Activated B cell treated with CpG ODN at 0.5 μM for 24 hours (primary cell): ENCODE results near the gene LDAH. TPM values are rescaled to one million over a fixed set of nuclear protein-coding genes. Genes with fewer than 3 reads are reported as not detected.

Experiments used
- ATAC-seq: fragments of 200-7000 bp; cut with Tn5 transposase; one replicate; pipeline ENCODE4 v1.10.0; 2021; ENCODE audit warnings: low read depth, mild to moderate bottlenecking, moderate library complexity
- CTCF ChIA-PET: fragments of 350-600 bp; sonication (Branson Sonifier 250); formaldehyde crosslinking; loops from one replicate; lab custom pipeline; 2021; ENCODE audit warnings: antibody characterized with exemption; lab: Charles Lee
- POLR2A ChIA-PET: fragments of 350-600 bp; sonication (Branson Sonifier 250); formaldehyde crosslinking; loops from one replicate; lab custom pipeline; 2021; ENCODE audit warnings: antibody characterized with exemption; lab: Charles Lee
- DNase-seq: peaks from one replicate; pipeline ENCODE4 v3.0.0; 2022
- H3K27ac Mint-ChIP-seq: one replicate; pipeline ENCODE4 v1.8.0; 2020; ENCODE audit warnings: mixed read lengths
- H3K27me3 Mint-ChIP-seq: one replicate; pipeline ENCODE4 v1.8.0; 2021; ENCODE audit warnings: mixed read lengths
- H3K36me3 Mint-ChIP-seq: one replicate; pipeline ENCODE4 v1.8.0; 2021; ENCODE audit warnings: low read depth, mixed read lengths
- H3K4me1 Mint-ChIP-seq: one replicate; pipeline ENCODE4 v1.8.0; 2021; ENCODE audit warnings: mixed read lengths
- H3K4me3 Mint-ChIP-seq: one replicate; pipeline ENCODE4 v1.8.0; 2020; ENCODE audit warnings: mild to moderate bottlenecking, mixed read lengths
- H3K9me3 Mint-ChIP-seq: one replicate; pipeline ENCODE4 v1.8.0; 2020; ENCODE audit warnings: mixed read lengths
- intact Hi-C: fragments of 100-400 bp; cut with micrococcal nuclease; formaldehyde crosslinking; loops from one replicate; pipeline ENCODE4 v1.15.1; 2024
- total RNA-seq: library from RNA; stranded (reverse); gene quantifications from 2 replicates; pipeline ENCODE4 v1.2.3, GENCODE V29; 2022
- TF ChIP-seq, protein P1 (sequence below): fragments of 200-600 bp; IDR thresholded peaks from one replicate; pipeline ENCODE4 v1.8.0; 2022; ENCODE audit warnings: antibody characterized with exemption, mild to moderate bottlenecking

The LDAH gene
- total RNA-seq, 1 donor from 2014 or later: 31.2 TPM

- ChIA-PET CTCF (interaction anchor here (1.0 to 5.2 kb wide), 5 partner anchors 97 to 230 kb away, joined by 3 to 57 read pairs (median 6); partner anchors contain the start of gene RHOB), POLR2A (no interaction called here)
- no peak overlapping the region for H3K27ac Mint-ChIP-seq
- DNase-seq (no peak), ATAC-seq (no peak)
- H3K36me3 Mint-ChIP-seq: peaks cover 76% of the 10 kb centered on the region
- H3K9me3 Mint-ChIP-seq: no peaks in the 10 kb centered on the region
- intact Hi-C loops: no loop called here
- TF ChIP-seq, protein P1, sequence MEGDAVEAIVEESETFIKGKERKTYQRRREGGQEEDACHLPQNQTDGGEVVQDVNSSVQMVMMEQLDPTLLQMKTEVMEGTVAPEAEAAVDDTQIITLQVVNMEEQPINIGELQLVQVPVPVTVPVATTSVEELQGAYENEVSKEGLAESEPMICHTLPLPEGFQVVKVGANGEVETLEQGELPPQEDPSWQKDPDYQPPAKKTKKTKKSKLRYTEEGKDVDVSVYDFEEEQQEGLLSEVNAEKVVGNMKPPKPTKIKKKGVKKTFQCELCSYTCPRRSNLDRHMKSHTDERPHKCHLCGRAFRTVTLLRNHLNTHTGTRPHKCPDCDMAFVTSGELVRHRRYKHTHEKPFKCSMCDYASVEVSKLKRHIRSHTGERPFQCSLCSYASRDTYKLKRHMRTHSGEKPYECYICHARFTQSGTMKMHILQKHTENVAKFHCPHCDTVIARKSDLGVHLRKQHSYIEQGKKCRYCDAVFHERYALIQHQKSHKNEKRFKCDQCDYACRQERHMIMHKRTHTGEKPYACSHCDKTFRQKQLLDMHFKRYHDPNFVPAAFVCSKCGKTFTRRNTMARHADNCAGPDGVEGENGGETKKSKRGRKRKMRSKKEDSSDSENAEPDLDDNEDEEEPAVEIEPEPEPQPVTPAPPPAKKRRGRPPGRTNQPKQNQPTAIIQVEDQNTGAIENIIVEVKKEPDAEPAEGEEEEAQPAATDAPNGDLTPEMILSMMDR: no peak
- H3K27me3 Mint-ChIP-seq: no peaks in the 10 kb centered on the region
- peaks cover 3% of the 10 kb centered on the region for H3K4me1 Mint-ChIP-seq
- no peak overlapping the region for H3K4me3 Mint-ChIP-seq
Observed at GRCh38 chr2:20640411-20641122, 182.3 kb downstream of the LDAH start.

DNA sequence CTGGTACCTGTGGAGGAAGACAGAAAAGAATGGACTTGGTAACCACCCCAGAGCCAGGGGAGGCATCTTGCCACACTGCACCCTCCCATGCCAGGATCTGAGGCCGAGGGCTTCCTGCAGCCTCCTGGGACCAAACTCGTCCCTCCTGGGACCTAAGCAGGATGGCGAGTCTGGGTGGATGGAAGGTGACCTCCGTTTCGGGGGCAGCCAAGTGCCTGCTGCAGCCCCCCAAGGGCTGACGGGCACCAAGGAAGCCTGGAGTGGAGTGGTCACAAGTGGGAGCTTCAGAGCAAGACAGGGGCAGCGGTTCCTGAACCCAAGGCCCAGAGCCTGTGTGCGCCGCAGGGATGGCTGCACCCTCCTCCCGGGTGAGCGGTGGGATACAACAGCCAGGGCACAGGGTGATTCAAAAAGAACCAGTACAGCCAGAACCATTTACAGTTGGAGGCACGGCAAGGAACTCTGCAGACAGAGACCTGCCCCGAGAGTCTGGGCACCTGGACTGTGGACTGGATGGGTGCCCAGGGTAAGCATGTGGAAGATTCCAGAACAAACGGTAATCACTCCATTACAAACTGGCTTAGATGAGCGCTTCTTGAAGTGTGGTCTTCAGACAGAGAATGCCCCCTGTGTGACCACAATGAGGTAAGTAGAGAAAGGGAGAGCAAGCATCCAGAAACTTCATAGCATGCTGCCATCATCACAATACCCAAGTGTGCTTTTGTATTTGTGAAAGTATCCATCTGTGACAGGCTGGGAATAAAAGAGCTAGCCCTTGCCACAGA is 184.1 kb downstream of the LDAH start:
- peaks cover 6% of the 10 kb centered on the region for H3K4me1 Mint-ChIP-seq
- intact Hi-C loops: loop anchor here (5.0 kb wide), 1 partner anchor 682 kb away; no protein-coding TSS in a partner anchor
- no peak overlapping the region for H3K4me3 Mint-ChIP-seq
- H3K36me3 Mint-ChIP-seq: peaks cover 66% of the 10 kb centered on the region
- no peak overlapping the region for H3K27ac Mint-ChIP-seq
- ATAC-seq (no peak), DNase-seq (no peak)
- no peaks in the 10 kb centered on the region for H3K27me3 Mint-ChIP-seq
- TF ChIP-seq, protein P1: no peak
- ChIA-PET POLR2A (no interaction called here), CTCF (interaction anchor here (1.3 kb wide), 1 partner anchor 197 kb away, joined by 6 read pairs; no protein-coding TSS in a partner anchor)
- no peaks in the 10 kb centered on the region for H3K9me3 Mint-ChIP-seq

- ChIA-PET CTCF (no interaction called here), POLR2A (interaction anchor here (1.4 kb wide), 1 partner anchor 191 kb away, joined by 4 read pairs; the partner anchor contains the start of gene RHOB)
- no peak overlapping the region for H3K4me3 Mint-ChIP-seq
- H3K9me3 Mint-ChIP-seq: no peaks in the 10 kb centered on the region
- no peaks in the 10 kb centered on the region for H3K27me3 Mint-ChIP-seq
- ATAC-seq (no peak), DNase-seq (no peak)
- peaks cover 8% of the 10 kb centered on the region for H3K4me1 Mint-ChIP-seq
- H3K36me3 Mint-ChIP-seq: peaks cover 58% of the 10 kb centered on the region
- no peak overlapping the region for H3K27ac Mint-ChIP-seq
- intact Hi-C loops: loop anchor here (5.0 kb wide), 1 partner anchor 681 kb away; no protein-coding TSS in a partner anchor
- TF ChIP-seq, protein P1: no peak
Observed at GRCh38 chr2:20638014-20638413, 184.9 kb downstream of the LDAH start.

GRCh38 chr2:20637147-20637546 is 185.8 kb downstream of the LDAH start:
- Mint-ChIP-seq H3K9me3 (no peaks in the 10 kb centered on the region), H3K27me3 (no peaks in the 10 kb centered on the region), H3K27ac (no peak overlapping the region), H3K4me1 (peaks cover 8% of the 10 kb centered on the region), H3K4me3 (no peak overlapping the region), H3K36me3 (peaks cover 54% of the 10 kb centered on the region)
- intact Hi-C loops: loop anchor here (5.0 kb wide), 1 partner anchor 680 kb away; no protein-coding TSS in a partner anchor
- ATAC-seq (no peak), DNase-seq (no peak)
- CTCF ChIA-PET: interaction anchor here (0.9 kb wide), 1 partner anchor 184 kb away, joined by 3 read pairs; no protein-coding TSS in a partner anchor
- TF ChIP-seq, protein P1: no peak
- POLR2A ChIA-PET: interaction anchor here (1.4 kb wide), 1 partner anchor 190 kb away, joined by 4 read pairs; the partner anchor contains the start of gene RHOB
